Umbilical cord (tissue), 2 donors: ENCODE measurements around the gene TMEM150B. TPM values are rescaled to one million over a fixed set of nuclear protein-coding genes. Genes with fewer than 3 reads are reported as not detected.

Experiments
- DNase-seq: peaks from one replicate; pipeline ENCODE4 v3.0.0-alpha.2; 2015; ENCODE audit warnings: low spot score
- total RNA-seq: library from RNA; depleted of rRNA; stranded (reverse); fragments of >200 nt; gene quantifications from one replicate; pipeline ENCODE4 v1.2.3, GENCODE V29; 2014; ENCODE audit warnings: low replicate concordance; ENCODE audit not compliant: insufficient read depth

Gene TMEM150B
- total RNA-seq, 1 donor from 2014 or later: 2.2 TPM

DNA sequence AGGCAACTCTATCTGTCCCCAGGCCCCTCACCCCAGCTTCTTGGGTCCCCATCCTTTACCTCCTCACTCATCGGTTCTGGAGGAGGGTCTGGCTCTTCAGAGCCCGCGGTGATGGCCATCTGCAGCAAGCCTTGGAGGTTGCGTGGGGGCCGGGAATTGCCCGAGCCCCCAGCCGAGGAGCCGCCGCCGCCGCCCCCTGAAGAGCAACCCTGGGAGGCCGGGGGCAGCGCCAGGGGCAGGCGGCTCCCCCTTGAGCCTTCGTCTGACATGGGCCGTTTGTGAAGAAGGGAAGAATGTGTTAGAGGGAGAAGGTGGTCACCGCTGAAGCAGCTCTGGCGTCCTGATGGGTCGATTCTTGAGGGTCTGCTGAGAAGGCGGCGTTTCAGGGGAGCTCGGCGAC is 45.8 kb downstream of the TMEM150B start:
- no peak for DNase-seq

GRCh38 chr19:55278391-55279135 is 46.6 kb downstream of the TMEM150B start:
- DNase-seq: no peak

DNA sequence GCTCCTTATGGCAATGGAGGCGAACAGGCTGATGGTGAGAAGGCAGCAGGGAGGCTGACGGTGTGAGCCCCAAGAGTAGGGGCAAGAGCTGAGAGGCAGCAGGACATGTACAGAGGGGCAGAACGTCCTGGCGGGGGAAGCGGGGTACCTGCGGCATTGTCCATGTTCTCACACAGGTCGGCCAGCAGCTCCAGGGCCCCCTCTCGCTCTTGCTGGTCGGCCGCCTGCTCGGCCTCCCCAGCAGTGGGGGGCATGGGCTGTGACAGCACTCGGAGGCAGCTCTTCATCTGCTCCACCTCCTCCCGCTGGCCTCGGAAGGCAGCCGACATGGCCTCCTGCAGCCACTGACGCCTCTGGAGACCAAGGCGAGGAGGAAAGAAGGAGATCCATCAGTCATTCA is 47.6 kb downstream of the TMEM150B start:
- DNase-seq: no peak

DNA sequence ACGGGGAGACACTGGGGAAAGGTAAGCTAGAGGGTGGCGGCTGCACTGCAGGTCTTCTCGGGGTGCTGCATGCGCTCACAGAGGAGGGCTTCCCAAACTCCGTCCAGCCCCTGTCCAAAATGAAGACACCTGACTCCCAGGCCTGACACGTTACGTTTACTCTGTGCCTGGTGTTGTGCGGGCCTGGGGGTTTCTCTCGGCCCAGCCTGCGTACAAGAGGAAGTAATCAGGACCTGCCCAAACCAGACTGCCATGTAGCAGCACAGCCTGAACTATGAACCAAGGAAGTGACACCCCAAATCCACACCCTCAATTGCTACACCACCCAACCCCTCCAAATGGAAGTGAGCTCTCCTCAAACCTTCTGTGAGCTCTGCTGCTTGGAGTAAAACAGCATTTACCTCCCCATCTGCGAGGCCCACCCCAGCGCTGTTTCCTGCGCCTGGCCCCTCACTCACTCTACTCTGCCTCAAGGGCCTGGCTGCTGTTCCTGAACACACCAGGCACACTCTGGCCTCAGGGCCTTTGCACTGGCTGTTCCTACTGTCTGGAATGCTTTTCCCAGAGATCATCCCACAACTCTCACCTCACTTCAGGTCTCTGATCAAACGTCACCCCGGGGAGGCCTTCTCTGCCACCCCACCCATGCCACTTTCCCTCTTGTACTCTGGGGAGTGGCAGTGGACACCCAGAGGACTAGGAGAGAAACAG is 48.3 kb downstream of the TMEM150B start:
- no peak for DNase-seq

GRCh38 chr19:55275851-55276719 is 49.1 kb downstream of the TMEM150B start:
- no peak for DNase-seq

- no peak for DNase-seq
Measured at GRCh38 chr19:55273978-55274707, 51.0 kb downstream of the TMEM150B start.

DNA sequence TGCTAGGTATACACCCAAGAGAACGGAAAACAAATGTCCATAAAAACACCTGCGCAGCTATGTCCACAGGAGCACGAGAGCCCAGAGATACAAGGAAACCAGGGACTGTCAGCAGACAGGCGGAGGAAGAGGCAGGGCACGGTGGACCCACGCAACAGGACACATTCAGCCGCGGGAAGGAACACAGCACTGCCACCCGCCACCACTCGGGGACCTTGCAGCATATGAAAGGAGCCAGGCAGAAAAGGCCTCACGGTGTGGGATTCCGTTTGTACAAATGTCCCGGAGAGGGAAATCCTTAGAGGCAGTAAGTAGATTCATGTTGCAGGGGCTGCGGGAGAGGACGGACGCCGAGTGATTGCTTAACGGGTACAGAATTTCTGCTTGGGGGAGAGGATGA is 53.0 kb downstream of the TMEM150B start:
- no peak for DNase-seq

- DNase-seq: no peak
Measured at GRCh38 chr19:55270172-55270942, 54.8 kb downstream of the TMEM150B start.

DNA sequence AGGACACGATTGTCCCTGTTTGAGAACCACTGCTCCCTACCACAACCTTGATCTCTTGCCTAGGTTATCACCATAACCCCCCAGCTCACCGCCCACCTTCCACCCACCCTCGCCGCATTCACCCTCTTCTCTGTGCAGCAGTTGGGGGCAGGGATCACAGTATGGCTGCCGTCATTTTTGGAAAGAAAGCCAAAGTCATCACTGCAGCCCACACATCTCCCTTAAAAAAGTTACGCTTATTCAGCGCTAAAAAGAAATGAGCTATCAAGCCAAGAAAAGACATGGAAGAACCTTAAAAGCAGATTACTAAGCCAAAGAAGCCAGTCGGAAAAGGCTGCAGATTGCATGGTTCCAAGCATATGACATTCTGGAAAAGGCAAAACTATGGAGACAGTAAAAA is 55.8 kb downstream of the TMEM150B start:
- DNase-seq: no peak

DNA sequence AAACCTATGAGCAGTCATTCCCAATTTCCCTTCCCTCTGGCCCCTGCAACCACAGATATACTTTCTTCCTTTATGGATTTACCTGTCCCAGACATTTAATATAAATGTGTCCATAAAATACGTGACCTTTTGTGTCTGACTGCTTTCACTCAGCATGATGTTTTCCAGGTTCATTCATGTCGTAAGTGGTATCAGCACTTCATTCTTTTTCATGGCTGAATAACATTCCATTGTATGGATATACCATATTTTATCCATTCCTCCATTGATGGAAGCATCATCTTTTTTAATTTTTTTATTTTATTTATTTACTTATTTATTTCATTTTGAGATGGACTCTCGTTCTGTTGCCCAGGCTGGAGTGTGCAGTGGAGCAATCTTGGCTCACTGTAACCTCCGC is 58.3 kb downstream of the TMEM150B start:
- DNase-seq: no peak

DNA sequence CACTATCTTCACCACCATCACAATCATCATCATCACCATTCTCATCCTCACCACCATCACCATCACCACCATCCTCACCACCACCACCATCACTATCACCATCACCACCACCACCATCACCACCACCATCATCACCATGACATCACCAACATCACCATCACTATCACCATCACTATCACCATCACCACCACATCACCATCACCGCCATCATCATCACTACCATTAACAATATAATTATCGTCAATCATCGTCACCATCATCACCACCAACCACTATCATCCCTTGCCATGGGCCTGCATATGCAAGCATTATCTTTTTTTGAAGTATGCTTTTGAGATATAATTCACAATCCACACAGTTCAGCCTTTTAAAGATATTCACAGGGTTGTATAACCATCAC is 58.7 kb downstream of the TMEM150B start:
- no peak for DNase-seq

DNA sequence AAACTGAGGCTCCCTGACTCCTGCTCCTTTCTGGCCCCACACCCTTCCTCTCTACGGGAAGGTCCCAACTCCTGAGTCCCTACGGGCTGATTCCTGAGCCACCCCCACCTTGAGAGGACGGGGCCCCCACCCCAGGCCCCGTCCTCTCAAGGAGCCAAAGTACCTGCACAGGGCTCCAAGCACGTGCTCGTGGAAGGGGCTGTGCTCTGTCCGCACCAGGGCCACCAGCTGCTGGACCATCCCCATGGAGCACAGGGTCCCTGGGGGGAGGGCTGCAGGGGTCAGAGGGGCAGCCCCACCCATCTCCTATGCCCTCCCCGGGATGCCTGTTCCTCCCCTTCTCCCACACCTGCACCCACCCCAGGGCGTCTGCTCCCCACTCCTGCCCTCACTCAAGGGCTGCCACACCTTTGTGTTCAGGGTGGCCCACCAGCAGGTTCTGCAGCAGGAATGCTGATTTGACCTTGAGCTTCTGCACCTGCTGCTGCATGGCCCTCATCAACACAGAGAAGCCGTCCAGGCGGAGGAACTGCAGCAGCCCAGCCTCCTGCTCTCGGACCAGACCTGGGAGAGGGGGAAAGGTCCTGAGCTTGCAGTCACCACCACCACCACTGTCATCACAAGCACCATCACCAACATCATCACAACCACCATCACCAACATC is 59.3 kb downstream of the TMEM150B start:
- no peak for DNase-seq

DNA sequence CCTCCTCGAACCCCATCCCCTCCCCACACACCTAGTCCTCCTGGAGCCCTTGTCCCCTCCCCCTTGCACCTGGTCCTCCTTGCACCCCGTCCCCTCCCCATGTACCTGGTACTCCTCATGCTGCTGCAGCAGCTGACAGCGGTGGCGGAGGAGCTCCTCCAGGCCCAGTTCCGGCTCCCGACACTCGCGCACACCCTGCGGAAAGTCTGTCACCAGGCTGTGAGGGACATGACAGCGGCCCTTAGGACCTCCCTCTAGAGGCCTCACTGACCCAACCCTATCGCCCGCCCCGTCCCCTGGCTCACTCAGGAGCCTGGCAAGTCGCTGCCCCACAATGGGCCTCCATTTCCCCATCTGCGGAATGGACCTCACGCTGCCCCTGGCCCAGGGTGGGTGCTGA is 60.0 kb downstream of the TMEM150B start:
- DNase-seq: no peak

DNA sequence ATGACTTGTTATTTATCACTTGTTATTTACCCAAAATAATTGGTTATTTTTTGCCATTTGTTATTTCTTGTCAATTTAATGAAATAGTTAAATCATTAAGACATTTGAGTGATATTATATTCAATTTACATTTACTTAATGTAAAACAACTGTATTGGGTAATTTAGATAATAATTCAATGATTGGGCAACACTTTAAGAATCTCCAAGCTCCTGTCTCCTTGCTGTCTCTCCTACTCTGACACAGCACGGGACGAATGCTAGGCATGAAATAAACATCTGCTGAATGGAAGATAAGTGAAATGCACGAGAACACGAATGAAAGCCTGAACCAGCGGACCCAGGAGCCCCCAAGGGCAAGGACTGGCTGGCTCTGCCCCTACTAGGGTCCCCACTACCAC is 60.6 kb downstream of the TMEM150B start:
- no peak for DNase-seq

Other genes with a start within 250 kb of the TMEM150B start
- 5.8 TPM for gene EPS8L1, start 249.5 kb downstream of the TMEM150B start, total RNA-seq
- gene PPP1R12C, start 207.7 kb downstream of the TMEM150B start, total RNA-seq: 31.3 TPM
- gene TNNT1, start 176.1 kb downstream of the TMEM150B start, total RNA-seq: 0.72 TPM
- 3.6 TPM for gene TNNI3, start 167.6 kb downstream of the TMEM150B start, total RNA-seq
- gene DNAAF3, start 158.7 kb downstream of the TMEM150B start, total RNA-seq: 1.4 TPM
- 1.9 TPM for gene SYT5, start 145.1 kb downstream of the TMEM150B start, total RNA-seq
- gene PTPRH, start 115.8 kb downstream of the TMEM150B start, total RNA-seq: 0.24 TPM
- 4.1 TPM for gene TMEM86B, start 96.6 kb downstream of the TMEM150B start, total RNA-seq
- 10.4 TPM for gene PPP6R1, start 66.3 kb downstream of the TMEM150B start, total RNA-seq
- 7.0 TPM for gene HSPBP1, start 45.2 kb downstream of the TMEM150B start, total RNA-seq
- gene BRSK1, start 41.3 kb downstream of the TMEM150B start, total RNA-seq: not detected
- 10.6 TPM for gene KMT5C, start 14.5 kb upstream of the TMEM150B start, total RNA-seq
- gene COX6B2, start 29.4 kb upstream of the TMEM150B start, total RNA-seq: not detected
- gene GARIN5B, start 37.9 kb upstream of the TMEM150B start, total RNA-seq: not detected
- gene IL11, start 45.1 kb upstream of the TMEM150B start, total RNA-seq: 12.0 TPM
- gene TMEM190, start 51.5 kb upstream of the TMEM150B start, total RNA-seq: not detected
- gene TMEM238, start 59.0 kb upstream of the TMEM150B start, total RNA-seq: 8.9 TPM
- gene RPL28, start 60.6 kb upstream of the TMEM150B start, total RNA-seq: 227 TPM
- 19.3 TPM for gene UBE2S, start 82.4 kb upstream of the TMEM150B start, total RNA-seq
- gene SHISA7, start 118.0 kb upstream of the TMEM150B start, total RNA-seq: 1.2 TPM
- 15.9 TPM for gene ISOC2, start 136.3 kb upstream of the TMEM150B start, total RNA-seq
- 3.9 TPM for gene C19orf85, start 139.4 kb upstream of the TMEM150B start, total RNA-seq
- gene ZNF628, start 151.3 kb upstream of the TMEM150B start, total RNA-seq: 1.7 TPM
- 18.8 TPM for gene NAT14, start 159.8 kb upstream of the TMEM150B start, total RNA-seq
- 67.9 TPM for gene SSC5D, start 163.1 kb upstream of the TMEM150B start, total RNA-seq
- gene SBK2, start 211.8 kb upstream of the TMEM150B start, total RNA-seq: not detected
- not detected for gene SBK3, start 220.2 kb upstream of the TMEM150B start, total RNA-seq